Skeletal muscle satellite cell (primary cell): ENCODE data around the gene APOBEC3B.
"Not testable (repeated sequence)": the region's sequence is repeated elsewhere in the genome, so short reads cannot be mapped to it uniquely, and the experiment has no call there.

Experiments
- H3K27me3 ChIP-seq: 2 replicates; pipeline ENCODE4 v1.7.0; 2013; ENCODE audit warnings: low read length; ENCODE audit not compliant: control insufficient read depth, insufficient read depth
- H3K36me3 ChIP-seq: 2 replicates; pipeline ENCODE4 v1.7.0; 2013; ENCODE audit warnings: mild to moderate bottlenecking, control low read depth, low read length; ENCODE audit not compliant: insufficient read depth
- H3K4me1 ChIP-seq: 2 replicates; pipeline ENCODE4 v1.7.0; 2013; ENCODE audit warnings: low read length; ENCODE audit not compliant: control insufficient read depth, insufficient read depth
- H3K4me2 ChIP-seq: 2 replicates; pipeline ENCODE4 v1.7.0; 2013; ENCODE audit warnings: mild to moderate bottlenecking, low read length
- H3K4me3 ChIP-seq: 2 replicates; pipeline ENCODE4 v1.7.0; 2013; ENCODE audit warnings: low read length
- H3K9ac ChIP-seq: 2 replicates; pipeline ENCODE4 v1.7.0; 2013; ENCODE audit warnings: mild to moderate bottlenecking, low read depth, low read length, moderate library complexity
- H3K9me3 ChIP-seq: replicated peaks from 2 replicates; pipeline ENCODE4 v1.7.0; 2013; ENCODE audit warnings: mild to moderate bottlenecking, control low read depth, low read length

APOBEC3B gene

GRCh38 chr22:39012533-39013511 lies 30.7 kb downstream of the APOBEC3B start:
- Histone ChIP-seq H3K4me2 (no peak overlapping the region), H3K9ac (no peak overlapping the region), H3K36me3 (no peaks in the 10 kb centered on the region), H3K9me3 (no peaks in the 10 kb centered on the region), H3K4me3 (no peak overlapping the region), H3K27me3 (no peaks in the 10 kb centered on the region), H3K4me1 (peaks cover 16% of the 10 kb centered on the region)

- peaks cover 16% of the 10 kb centered on the region for H3K4me1 ChIP-seq
- not testable (repeated sequence) for H3K9me3 ChIP-seq, H3K4me3 ChIP-seq, H3K36me3 ChIP-seq, H3K9ac ChIP-seq, H3K27me3 ChIP-seq
- H3K4me2 ChIP-seq, result peak overlapping the region; percentile 95
These were observed 31.4 kb downstream of the APOBEC3B start for GRCh38 chr22:39013561-39013941.

- Histone ChIP-seq H3K4me3 (peak within 1 kb of the TSS; percentile 84), H3K27me3 (no peaks in the 10 kb centered on the region), H3K9me3 (no peaks in the 10 kb centered on the region), H3K9ac (peak within 1 kb of the TSS; percentile 75), H3K36me3 (peaks cover 4% of the 10 kb centered on the region), H3K4me2 (peak within 1 kb of the TSS; percentile 95), H3K4me1 (peaks cover 16% of the 10 kb centered on the region)
These were observed 32.0 kb downstream of the APOBEC3B start, which contains the start of gene APOBEC3C for GRCh38 chr22:39013942-39014722. Gene APOBEC3C, plus strand, starts transcription at chr22:39014257. Its CDS starts 106 bp downstream, at chr22:39014363.

- H3K4me1 ChIP-seq, result peaks cover 16% of the 10 kb centered on the region
- peak overlapping the region; percentile 84 for H3K4me3 ChIP-seq
- H3K27me3 ChIP-seq, H3K36me3 ChIP-seq, H3K9me3 ChIP-seq: not testable (repeated sequence)
- H3K4me2 ChIP-seq, result peak overlapping the region; percentile 95
- H3K9ac ChIP-seq, result peak overlapping the region; percentile 75
These were observed 32.6 kb downstream of the APOBEC3B start for GRCh38 chr22:39014723-39015121.

- peaks cover 4% of the 10 kb centered on the region for H3K36me3 ChIP-seq
- no peak overlapping the region for H3K4me3 ChIP-seq
- no peaks in the 10 kb centered on the region for H3K27me3 ChIP-seq
- no peaks in the 10 kb centered on the region for H3K9me3 ChIP-seq
- peaks cover 16% of the 10 kb centered on the region for H3K4me1 ChIP-seq
- H3K9ac ChIP-seq, result no peak overlapping the region
- no peak overlapping the region for H3K4me2 ChIP-seq
These were observed 34.4 kb downstream of the APOBEC3B start for GRCh38 chr22:39016592-39016991.

- peaks cover 16% of the 10 kb centered on the region for H3K4me1 ChIP-seq
- peaks cover 4% of the 10 kb centered on the region for H3K36me3 ChIP-seq
- H3K27me3 ChIP-seq, result no peaks in the 10 kb centered on the region
- H3K9ac ChIP-seq, result no peak overlapping the region
- H3K4me3 ChIP-seq, result no peak overlapping the region
- H3K4me2 ChIP-seq, result no peak overlapping the region
- H3K9me3 ChIP-seq, result no peaks in the 10 kb centered on the region
These were observed 35.6 kb downstream of the APOBEC3B start for GRCh38 chr22:39017596-39018365.

GRCh38 chr22:39020021-39020651 lies 38.0 kb downstream of the APOBEC3B start:
- H3K27me3 ChIP-seq, H3K9me3 ChIP-seq, H3K9ac ChIP-seq, H3K36me3 ChIP-seq, H3K4me1 ChIP-seq: not testable (repeated sequence)
- Histone ChIP-seq H3K4me2 (peak overlapping the region; percentile 61), H3K4me3 (peak overlapping the region; percentile 32)

- peak overlapping the region; percentile 73 for H3K4me2 ChIP-seq
- H3K4me1 ChIP-seq, result no peaks in the 10 kb centered on the region
- no peaks in the 10 kb centered on the region for H3K9me3 ChIP-seq
- peak overlapping the region; percentile 60 for H3K4me3 ChIP-seq
- peak overlapping the region; percentile 59 for H3K9ac ChIP-seq
- peaks cover 4% of the 10 kb centered on the region for H3K36me3 ChIP-seq
- H3K27me3 ChIP-seq, result no peaks in the 10 kb centered on the region
These were observed 39.6 kb downstream of the APOBEC3B start for GRCh38 chr22:39021552-39022250.

GRCh38 chr22:39024519-39025308 lies 42.6 kb downstream of the APOBEC3B start:
- no peak overlapping the region for H3K9ac ChIP-seq
- H3K9me3 ChIP-seq, result no peaks in the 10 kb centered on the region
- no peaks in the 10 kb centered on the region for H3K27me3 ChIP-seq
- H3K4me2 ChIP-seq, result no peak overlapping the region
- H3K4me3 ChIP-seq, result no peak overlapping the region
- H3K36me3 ChIP-seq, result no peaks in the 10 kb centered on the region
- H3K4me1 ChIP-seq, result no peaks in the 10 kb centered on the region
